GM12891 (cell line): ENCODE data around the gene CCSER1.

ENCODE experiments used
- DNase-seq: peaks from one replicate; pipeline ENCODE4 v3.0.0; 2011; ENCODE audit warnings: low spot score; ENCODE audit not compliant: insufficient read length
- FAIRE-seq: peaks from 2 replicates; lab custom pipeline; 2011; peaks lifted over from hg19 to GRCh38; lab: Jason Lieb, UNC
- PAX5 ChIP-seq: IDR thresholded peaks from 2 replicates; pipeline ENCODE4 v1.6.1; 2011; ENCODE audit warnings: low read length, moderate library complexity, mild to moderate bottlenecking; ENCODE audit not compliant: insufficient read depth, severe bottlenecking
- POLR2A ChIP-seq: IDR thresholded peaks from 2 replicates; pipeline ENCODE4 v1.6.1; 2011; ENCODE audit warnings: low read depth, low read length, control low read depth
- POLR2AphosphoS5 ChIP-seq: IDR thresholded peaks from 2 replicates; pipeline ENCODE4 v1.6.1; 2011; ENCODE audit warnings: low read depth, low read length, control low read depth
- POU2F2 ChIP-seq: IDR thresholded peaks from 2 replicates; pipeline ENCODE4 v1.6.1; 2011; ENCODE audit warnings: low read depth, mild to moderate bottlenecking, control low read depth, low read length, moderate library complexity
- SPI1 ChIP-seq: IDR thresholded peaks from 2 replicates; pipeline ENCODE4 v1.6.1; 2011; ENCODE audit warnings: low read depth, low read length, control low read depth
- TAF1 ChIP-seq: IDR thresholded peaks from 2 replicates; pipeline ENCODE4 v1.6.1; 2011; ENCODE audit warnings: low read depth, low read length, control low read depth

CCSER1 gene

DNA sequence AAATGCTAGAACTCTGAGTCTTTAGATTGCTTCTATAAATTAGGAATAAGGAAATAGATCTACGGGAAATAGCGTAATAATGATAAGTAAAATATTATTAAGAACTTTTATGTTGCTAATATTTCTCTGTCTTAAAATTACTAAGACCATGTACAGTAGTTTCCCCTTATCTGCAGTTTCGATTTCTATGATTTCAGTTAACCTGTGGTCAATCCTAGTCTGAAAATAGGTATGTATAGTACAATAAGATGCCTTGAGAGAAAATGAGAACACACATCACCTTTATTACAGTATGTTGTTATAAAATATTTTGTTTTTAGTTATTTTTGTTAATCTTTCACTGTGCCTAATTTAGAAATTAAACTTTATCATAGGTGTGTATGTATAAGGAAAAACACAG lies 92.6 kb downstream of the CCSER1 start:
- no peak for DNase-seq
- TF ChIP-seq POU2F2: no peak
- TF ChIP-seq POLR2AphosphoS5: no peak
- TF ChIP-seq SPI1: no peak
- no peak for TF ChIP-seq POLR2A
- no peak for TF ChIP-seq TAF1
- no peak for TF ChIP-seq PAX5
- FAIRE-seq: no peak

DNA sequence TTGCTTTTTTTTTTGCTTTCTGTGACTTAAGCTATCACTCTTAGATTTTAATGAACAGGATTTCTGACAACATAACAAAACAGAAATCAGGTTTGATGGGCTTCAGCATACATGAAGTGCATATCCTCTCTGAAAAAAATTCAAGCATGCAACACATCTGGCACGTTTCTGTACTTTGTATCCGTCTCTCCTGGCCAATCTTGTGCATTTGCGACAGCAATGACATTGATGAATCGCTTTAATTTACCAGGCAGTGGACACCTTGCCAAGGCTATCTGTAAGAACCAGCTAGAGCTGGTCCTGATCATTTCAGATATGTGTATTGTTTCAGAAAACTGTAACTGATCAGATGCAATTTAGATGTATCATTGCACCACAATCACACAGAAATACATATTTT lies 93.3 kb downstream of the CCSER1 start:
- TF ChIP-seq SPI1 (no peak), POLR2AphosphoS5 (no peak), TAF1 (no peak), POU2F2 (no peak), PAX5 (no peak), POLR2A (no peak)
- FAIRE-seq (no peak), DNase-seq (no peak)

- no peak for FAIRE-seq
- TF ChIP-seq SPI1 (no peak), TAF1 (no peak), POU2F2 (no peak), POLR2A (no peak), POLR2AphosphoS5 (no peak), PAX5 (no peak)
- DNase-seq: no peak
Measured at GRCh38 chr4:90226734-90227133, 99.5 kb downstream of the CCSER1 start.

GRCh38 chr4:90227177-90227576 lies 100.0 kb downstream of the CCSER1 start:
- no peak for DNase-seq
- TF ChIP-seq SPI1: no peak
- TF ChIP-seq POLR2AphosphoS5: no peak
- no peak for TF ChIP-seq PAX5
- no peak for TF ChIP-seq TAF1
- no peak for TF ChIP-seq POU2F2
- no peak for TF ChIP-seq POLR2A
- FAIRE-seq: no peak

DNA sequence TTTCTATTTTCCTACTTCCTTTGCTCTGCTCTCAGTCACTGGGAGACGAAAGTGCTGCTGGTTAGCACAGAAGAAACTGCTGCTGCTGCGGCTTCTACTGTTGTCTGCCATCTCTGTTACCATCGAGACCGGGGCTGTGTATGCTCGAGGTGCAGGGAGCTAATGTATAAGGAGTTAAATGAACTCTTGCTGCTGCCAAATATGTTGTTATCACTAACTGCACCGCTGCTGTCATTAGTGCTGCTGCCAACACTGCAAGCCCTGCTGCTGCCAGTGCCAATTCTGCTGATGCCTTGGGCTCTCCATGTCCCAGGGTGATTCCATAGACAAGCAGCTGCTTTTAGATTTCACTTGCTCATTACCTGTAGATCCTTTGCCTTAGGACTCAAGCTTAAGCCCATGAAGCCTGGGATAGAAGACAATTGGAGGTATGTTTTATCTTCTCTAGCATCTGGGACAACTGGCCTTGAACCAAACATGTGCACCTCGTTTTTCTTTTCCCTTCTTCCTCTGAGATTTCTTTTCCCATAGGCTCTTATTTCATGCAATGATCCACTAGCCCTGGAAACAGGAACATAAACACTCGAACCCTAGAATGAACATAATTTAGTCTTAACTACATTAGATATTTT lies 107.8 kb downstream of the CCSER1 start:
- no peak for DNase-seq
- FAIRE-seq: no peak
- TF ChIP-seq SPI1: no peak
- no peak for TF ChIP-seq POLR2A
- no peak for TF ChIP-seq TAF1

DNA sequence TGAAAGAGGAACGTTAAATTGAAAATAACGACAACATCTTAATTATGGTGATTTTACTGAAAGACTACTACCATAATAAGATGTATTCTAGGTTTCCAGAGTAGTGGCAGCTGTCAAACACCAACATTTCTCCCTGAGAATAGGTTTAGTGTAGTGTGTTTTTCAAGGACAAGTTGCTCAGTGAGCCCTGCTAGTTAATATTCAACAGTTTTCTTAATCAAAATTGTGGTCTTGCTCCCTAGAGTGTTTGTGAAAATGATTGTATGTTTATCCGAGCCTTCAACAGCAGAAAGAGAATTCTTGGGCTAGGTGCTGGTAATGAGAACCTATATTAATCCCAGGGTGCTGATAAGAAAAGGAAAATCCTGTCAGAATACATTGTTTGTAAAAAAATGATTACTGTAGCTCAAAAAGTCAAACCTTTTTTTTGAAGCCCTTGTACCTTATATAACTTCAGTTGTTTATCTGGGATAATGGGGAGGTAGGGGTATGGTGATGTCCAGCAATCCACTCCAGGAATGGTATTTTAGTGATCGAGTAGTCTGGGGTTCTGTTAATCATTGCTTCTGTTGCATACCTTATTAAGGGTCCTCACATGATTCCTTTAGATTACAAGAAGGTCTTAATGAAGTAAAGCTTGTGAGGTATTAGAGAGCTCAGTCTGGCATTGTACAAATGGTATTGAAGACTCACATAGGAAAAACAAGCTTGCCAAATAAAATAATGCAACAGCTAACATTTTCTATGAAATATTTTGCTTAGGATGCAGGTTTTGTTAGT lies 110.7 kb downstream of the CCSER1 start:
- DNase-seq (no peak), FAIRE-seq (no peak)
- TF ChIP-seq SPI1 (no peak), TAF1 (no peak), POLR2A (no peak), POLR2AphosphoS5 (no peak), POU2F2 (no peak), PAX5 (no peak)

DNA sequence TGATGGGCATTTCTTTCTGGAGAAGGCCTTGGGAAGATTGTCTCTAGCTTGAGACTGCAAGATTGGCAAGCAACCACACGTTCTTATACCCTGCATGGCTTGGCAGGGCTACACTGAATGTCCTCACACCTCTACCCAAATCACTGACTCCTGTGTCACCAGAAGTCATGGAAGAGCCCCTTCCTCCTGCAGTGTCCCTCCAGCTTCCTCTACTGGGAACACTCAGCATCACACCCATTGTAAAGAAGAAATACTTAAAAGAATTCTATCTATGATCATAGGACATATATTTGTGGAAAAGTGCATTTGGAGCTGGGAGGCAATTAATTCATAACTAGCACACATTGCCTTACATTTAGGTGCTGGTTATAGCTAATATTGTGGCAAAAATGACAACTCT lies 113.1 kb downstream of the CCSER1 start:
- DNase-seq (no peak), FAIRE-seq (no peak)
- TF ChIP-seq POLR2A (no peak), POU2F2 (no peak), POLR2AphosphoS5 (no peak), TAF1 (no peak), PAX5 (no peak), SPI1 (no peak)

- FAIRE-seq (no peak), DNase-seq (no peak)
- TF ChIP-seq POLR2AphosphoS5 (no peak), SPI1 (no peak), TAF1 (no peak), POU2F2 (no peak), PAX5 (no peak), POLR2A (no peak)
Measured at GRCh38 chr4:90241008-90241407, 113.8 kb downstream of the CCSER1 start.

GRCh38 chr4:90245837-90246236 lies 118.6 kb downstream of the CCSER1 start:
- no peak for FAIRE-seq
- no peak for DNase-seq
- TF ChIP-seq POLR2AphosphoS5 (no peak), POLR2A (no peak), TAF1 (no peak), POU2F2 (no peak), PAX5 (no peak), SPI1 (no peak)

- TF ChIP-seq POLR2AphosphoS5 (no peak), POU2F2 (no peak), TAF1 (no peak), SPI1 (no peak), PAX5 (no peak), POLR2A (no peak)
- DNase-seq (no peak), FAIRE-seq (no peak)
Measured at GRCh38 chr4:90246816-90247215, 119.6 kb downstream of the CCSER1 start.
